Measurements from ENCODE around the gene PRR36.

PRR36 gene

GRCh38 chr19:7913652-7914051, 39.5 kb upstream of the PRR36 start:
- no peak for DNase-seq (ENCODE audit: low read depth in 2 of 2)

GRCh38 chr19:7912697-7913564, 38.7 kb upstream of the PRR36 start:
- DNase-seq (ENCODE audit: low read depth in 2 of 2), result no peak

DNA sequence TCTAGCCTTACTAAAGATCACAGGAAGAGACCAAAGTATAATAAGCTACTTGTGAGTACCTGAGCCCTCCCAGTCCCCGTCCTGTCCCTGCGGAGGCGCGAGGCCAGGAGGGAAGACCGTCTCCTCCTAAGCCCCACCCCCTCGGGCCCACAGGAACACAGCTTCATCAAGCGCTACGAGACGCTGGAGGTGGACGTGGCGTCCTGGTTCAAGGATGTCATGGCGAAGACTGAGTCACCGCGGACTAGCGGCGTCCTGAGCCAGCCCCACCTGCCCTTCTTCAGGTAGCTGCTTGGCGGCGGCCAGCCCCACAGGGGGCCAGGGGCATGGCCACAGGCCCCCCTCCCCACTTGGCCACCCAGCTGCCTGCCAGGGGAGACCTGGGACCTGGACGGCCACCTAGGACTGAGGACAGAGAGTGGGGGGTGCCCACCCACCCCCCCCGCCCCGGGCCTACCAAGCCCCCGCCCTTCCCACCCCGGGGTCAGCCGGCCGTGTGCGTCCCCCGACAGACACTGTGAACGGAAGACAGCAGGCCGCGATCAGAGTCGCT, 38.0 kb upstream of the PRR36 start:
- DNase-seq (ENCODE audit: low read depth in 2 of 2), result no peak

GRCh38 chr19:7911508-7912143, 37.4 kb upstream of the PRR36 start:
- DNase-seq (ENCODE audit: low read depth in 2 of 2), result no peak

DNA sequence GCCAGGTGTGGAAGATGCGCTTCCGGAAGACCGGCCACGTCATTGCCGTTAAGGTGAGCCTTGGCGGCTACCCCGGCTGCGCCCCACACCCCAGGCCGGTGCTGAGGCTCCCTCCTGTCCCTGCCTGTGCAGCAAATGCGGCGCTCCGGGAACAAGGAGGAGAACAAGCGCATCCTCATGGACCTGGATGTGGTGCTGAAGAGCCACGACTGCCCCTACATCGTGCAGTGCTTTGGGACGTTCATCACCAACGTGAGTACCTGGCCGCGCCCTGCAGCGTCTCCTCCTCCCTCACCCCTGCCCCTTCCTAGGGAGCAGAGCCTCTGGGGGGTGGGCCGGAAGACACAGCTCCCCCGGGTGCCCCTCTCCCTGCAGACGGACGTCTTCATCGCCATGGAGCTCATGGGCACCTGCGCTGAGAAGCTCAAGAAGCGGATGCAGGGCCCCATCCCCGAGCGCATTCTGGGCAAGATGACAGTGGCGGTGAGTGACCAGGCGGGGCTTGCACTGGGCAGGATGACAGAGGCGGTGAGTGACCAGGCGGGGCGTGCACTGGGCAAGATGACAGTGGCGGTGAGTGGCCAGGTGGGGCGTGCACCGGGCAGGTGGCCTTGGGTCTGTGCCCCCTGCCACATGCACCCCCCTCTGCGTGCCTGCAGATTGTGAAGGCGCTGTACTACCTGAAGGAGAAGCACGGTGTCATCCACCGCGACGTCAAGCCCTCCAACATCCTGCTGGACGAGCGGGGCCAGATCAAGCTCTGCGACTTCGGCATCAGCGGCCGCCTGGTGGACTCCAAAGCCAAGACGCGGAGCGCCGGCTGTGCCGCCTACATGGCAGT, 36.4 kb upstream of the PRR36 start:
- DNase-seq (ENCODE audit: low read depth in 2 of 2), result no peak

- DNase-seq (ENCODE audit: low read depth in 2 of 2), result no peak
Observed at GRCh38 chr19:7909471-7910067, 35.4 kb upstream of the PRR36 start.

DNA sequence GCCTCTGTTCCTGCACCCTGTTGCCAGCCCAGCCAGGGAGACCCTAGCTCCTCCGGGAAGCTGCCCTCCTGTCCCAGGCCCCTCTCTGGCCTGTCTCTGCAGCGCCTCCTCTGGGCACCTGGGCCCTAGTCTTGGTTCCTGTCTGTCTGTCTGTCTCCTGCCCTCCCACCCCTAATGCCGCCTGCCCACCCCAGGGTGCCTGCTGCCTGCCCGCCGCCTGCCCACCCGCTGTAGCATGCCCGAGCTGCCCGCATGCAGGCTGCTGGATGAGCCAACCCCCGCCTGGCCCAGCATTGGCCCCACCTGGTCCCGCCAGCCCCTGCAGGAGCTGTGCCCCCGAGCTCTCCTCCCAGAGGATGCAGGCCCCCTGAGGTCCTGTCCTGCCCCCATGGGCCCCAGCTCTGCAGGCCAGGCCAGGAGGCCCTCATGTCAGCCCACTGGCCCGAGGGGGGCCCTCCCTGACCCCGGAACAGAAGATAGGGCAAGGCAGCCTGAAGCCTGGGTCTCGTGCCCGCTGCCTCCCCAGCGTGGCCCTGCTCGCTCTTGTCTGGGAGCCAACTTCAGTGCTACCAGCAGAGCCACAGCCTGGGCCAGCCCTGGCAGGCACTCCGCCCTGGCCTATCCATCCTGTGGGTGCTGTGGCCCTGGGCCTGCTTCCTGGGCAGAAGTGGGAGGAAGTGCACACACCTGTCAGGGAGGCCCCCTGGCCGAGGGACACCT, 34.7 kb upstream of the PRR36 start:
- no peak for DNase-seq (ENCODE audit: low read depth in 2 of 2)

DNA sequence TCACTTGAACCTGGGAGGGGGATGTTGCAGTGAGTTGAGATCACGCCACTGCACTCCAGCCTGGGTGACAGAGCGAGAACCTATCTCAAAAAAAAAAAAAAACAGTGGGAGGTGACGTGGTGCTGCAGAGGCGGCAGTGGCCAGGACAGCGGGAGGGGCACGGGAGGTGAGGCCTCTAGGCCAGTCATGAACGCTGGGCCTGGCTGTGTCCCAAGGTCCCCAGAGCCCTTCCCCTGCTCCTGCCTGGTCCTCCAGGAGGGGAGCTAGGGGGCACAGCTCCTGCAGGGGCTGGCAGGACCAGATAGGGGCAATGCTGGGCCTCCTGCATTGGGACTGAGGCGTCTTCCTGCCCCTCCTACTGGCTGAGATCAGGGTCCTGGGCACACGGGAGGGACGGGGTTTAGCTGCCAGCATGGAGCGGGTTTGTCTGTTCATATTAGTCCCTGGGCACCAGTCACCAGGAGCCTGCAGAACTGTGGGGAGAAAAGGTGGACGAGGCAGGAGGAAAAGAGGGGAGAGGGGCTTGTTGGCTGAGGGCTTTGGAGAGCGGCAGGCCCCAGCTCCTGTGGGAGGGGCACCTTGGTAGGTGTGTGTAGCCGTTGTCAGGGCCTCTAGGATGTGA, 34.0 kb upstream of the PRR36 start:
- no peak for DNase-seq (ENCODE audit: low read depth in 2 of 2)

- no peak for DNase-seq (ENCODE audit: low read depth in 2 of 2)
Observed at GRCh38 chr19:7907544-7907943, 33.4 kb upstream of the PRR36 start.

- no peak for DNase-seq (ENCODE audit: low read depth in 2 of 2)
Observed at GRCh38 chr19:7907122-7907521, 32.9 kb upstream of the PRR36 start.

DNA sequence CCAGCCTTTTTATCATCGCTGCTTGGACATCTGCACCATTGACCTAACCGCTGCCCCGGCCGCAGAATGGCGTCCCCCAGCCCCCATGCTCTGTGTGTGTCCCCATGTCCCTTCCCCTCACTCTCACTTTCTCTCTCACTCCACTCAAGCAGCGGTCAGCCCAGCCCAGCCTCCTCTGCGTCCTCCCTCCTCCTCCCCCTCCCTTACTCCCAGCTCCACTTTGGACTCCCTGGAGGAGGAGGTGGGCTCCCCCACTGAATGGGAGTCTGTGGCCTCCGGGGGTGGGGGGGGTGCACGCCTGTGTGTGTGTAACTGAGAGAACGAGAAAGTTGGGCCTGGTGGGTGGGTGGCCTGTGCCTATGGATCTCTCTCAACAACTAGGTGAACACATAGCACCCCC, 31.7 kb upstream of the PRR36 start:
- no peak for DNase-seq (ENCODE audit: low read depth in 2 of 2)

DNA sequence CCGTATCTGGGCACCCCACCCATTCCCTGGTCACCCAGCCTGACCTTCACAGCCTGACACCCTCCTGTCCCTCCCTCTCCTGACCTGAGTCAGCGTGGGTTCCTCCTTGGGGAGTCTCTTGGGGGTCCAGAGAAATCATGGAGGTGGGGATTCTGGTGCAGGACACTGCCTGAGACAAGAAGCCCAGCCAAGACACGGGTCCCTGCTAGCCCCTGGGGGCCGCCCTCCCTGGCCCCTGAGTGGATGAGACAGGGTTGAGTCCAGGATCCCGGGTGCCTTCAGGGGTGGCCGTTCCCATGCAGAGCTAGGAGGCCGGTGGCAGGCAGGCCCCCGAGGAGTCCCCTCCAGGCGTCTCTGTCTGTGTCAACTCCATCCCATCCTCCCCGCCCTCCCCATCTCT, 31.1 kb upstream of the PRR36 start:
- DNase-seq (ENCODE audit: low read depth in 2 of 2), result no peak

DNA sequence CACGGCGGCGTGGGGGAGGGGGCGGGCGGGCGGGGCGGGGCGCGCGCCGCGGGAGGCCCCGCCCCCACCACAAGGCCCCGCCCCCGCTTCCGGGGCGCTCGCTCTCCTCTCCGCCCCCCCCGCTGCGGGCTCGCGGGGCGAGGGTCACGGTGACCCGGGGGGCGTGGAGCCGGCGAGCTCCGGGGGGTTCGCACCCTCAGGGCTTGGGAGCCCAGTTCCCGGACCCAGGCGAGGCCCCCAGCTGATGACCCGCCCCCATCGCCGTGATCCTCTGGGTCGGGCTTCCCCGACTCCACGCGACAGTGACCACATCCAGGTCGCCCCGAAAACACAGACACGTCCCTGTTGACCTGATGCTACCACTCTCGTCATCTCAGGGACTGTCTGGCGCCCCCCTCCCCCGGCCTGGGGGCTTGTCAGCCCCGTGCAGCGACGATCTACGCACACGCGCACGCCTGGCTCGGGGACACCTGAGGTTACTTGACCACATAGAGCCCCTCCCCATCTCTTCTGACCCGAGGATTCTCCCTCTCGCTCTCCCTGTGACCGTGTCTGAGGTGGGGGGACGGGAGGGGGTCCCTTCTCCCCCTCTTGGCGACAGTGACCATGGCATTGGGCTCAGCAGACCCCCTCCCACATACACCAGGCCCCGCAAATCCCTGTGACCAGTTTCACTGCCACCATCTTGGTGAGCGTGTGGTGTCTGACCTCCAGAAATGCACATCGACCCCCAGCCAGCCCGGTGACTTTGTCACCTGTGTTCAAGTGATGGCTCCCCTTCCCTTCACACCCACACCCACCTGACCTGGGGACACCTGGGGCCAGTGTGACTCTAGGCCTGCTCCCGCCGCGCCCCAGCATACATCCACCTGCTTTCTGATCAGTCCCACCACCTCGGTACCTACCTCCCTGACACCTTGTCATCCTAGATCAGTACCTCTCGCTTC, 30.2 kb upstream of the PRR36 start:
- peak; percentile 31 to 34 for DNase-seq (ENCODE audit: low read depth in 2 of 2)

- peak; percentile 100 for DNase-seq (ENCODE audit: low read depth in 2 of 2)
Observed at GRCh38 chr19:7903244-7904073, 29.3 kb upstream of the PRR36 start, which contains the start of gene MAP2K7. Gene MAP2K7, plus strand, starts transcription at chr19:7903877. Its CDS starts 68 bp downstream, at chr19:7903945.

DNA sequence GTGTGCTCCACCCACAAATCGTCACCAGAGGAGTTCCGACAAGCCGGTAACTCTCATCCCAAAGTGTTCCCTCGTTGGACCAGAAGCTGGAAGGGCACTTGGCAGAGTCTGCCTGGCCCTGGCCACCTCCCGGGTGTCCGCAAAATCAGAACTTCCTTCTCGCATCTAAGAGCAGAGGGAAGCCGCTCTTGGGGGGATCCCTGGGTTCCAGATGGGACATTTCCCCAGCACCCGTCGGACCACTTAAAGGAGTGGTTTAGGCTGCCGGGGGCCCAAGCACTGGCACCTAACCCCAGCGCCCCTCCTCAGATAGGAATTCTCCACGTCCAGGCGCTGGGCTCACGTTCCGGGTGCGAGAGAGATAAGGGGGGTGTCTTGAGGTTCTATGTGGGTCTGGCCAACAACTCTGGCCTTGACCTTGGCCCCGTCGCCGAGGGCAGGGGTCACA, 28.6 kb upstream of the PRR36 start:
- DNase-seq (ENCODE audit: low read depth in 2 of 2), result no peak

- DNase-seq (ENCODE audit: low read depth in 2 of 2), result no peak
Observed at GRCh38 chr19:7901337-7901736, 27.1 kb upstream of the PRR36 start.

DNA sequence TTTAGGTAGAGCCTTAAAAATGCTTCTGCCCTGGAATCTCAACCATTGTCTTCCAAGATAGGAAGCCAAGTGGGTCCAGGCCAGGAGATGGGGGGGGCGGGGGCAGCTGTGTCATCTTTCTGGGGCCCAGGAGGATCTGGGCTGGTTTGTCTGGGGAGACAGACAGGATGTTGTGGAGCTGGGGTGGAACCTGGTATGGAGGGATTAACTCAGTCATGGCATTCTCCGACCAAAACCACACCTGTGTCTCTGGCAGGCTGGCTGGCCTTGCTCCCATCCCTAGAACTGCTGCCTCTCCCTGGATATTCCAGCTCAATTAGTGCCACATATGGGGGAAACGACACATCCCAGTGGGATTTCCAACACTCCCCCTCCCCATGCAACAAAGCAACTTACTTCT, 26.7 kb upstream of the PRR36 start:
- DNase-seq (ENCODE audit: low read depth in 2 of 2), result no peak

- DNase-seq (ENCODE audit: low read depth in 2 of 2), result no peak
Observed at GRCh38 chr19:7900401-7900870, 26.2 kb upstream of the PRR36 start.
